Naive thymus-derived CD4-positive, alpha-beta T cell (primary cell): ENCODE measurements around the gene HMG20A. TPM values are rescaled to one million over a fixed set of nuclear protein-coding genes. Genes with fewer than 3 reads are reported as not detected.

Experiments
- ATAC-seq: fragments of 150-1000 bp; cut with Tn5 transposase; 2 replicates; pipeline ENCODE4 v1.10.0; 2021; ENCODE audit warnings: mild to moderate bottlenecking, moderate library complexity
- CTCF ChIA-PET: fragments of 350-600 bp; sonication (Branson Sonifier 250); formaldehyde crosslinking; loops from one replicate; lab custom pipeline; 2021; ENCODE audit warnings: antibody characterized with exemption; lab: Charles Lee
- POLR2A ChIA-PET: fragments of 350-600 bp; sonication (Branson Sonifier 250); formaldehyde crosslinking; loops from one replicate; lab custom pipeline; 2021; ENCODE audit warnings: antibody characterized with exemption, inconsistent platforms; lab: Charles Lee
- DNase-seq, 9 donors: peaks; one replicate each; pipeline versions ENCODE4 v3.0.0 to v3.0.0-alpha.2; 2020 to 2022; ENCODE audit warnings: mixed read lengths in 1 of 9
- H3K27ac ChIP-seq: one replicate; pipeline ENCODE4 v1.7.0; 2013; ENCODE audit warnings: mild to moderate bottlenecking, low read depth, low read length, moderate library complexity
- H3K27me3 ChIP-seq, 2 donors: one replicate each; pipeline ENCODE4 v1.7.0; 2013; ENCODE audit warnings: low read length in 2 of 2, mild to moderate bottlenecking in 2 of 2, moderate library complexity in 2 of 2; ENCODE audit not compliant: control insufficient read depth in 2 of 2, insufficient read depth in 2 of 2
- H3K36me3 ChIP-seq, 3 experiments: 1 replicate in 2 of 3; 2 replicates in 1 of 3; pipeline ENCODE4 v1.7.0; 2013; ENCODE audit warnings: low read length in 3 of 3, mild to moderate bottlenecking in 3 of 3, moderate library complexity in 1 of 3; ENCODE audit not compliant: insufficient read depth in 3 of 3, control insufficient read depth in 2 of 3
- H3K4me1 ChIP-seq, 2 donors: one replicate each; pipeline ENCODE4 v1.7.0; 2013; ENCODE audit warnings: low read length in 2 of 2, mild to moderate bottlenecking in 2 of 2, moderate library complexity in 1 of 2; ENCODE audit not compliant: control insufficient read depth in 2 of 2, insufficient read depth in 2 of 2
- H3K4me3 ChIP-seq: 2 replicates; pipeline ENCODE4 v1.7.0; 2013; ENCODE audit warnings: mild to moderate bottlenecking, low read length
- H3K9me3 ChIP-seq, 3 experiments: 1 replicate in 2 of 3; 2 replicates in 1 of 3; pipeline ENCODE4 v1.7.0; 2013; ENCODE audit warnings: low read length in 3 of 3; ENCODE audit not compliant: control insufficient read depth in 2 of 3
- H3K27ac Mint-ChIP-seq, 9 donors: one replicate each; pipeline ENCODE4 v1.8.0; 2020 to 2022; ENCODE audit warnings: mixed read lengths in 9 of 9, mild to moderate bottlenecking in 8 of 9, moderate library complexity in 5 of 9, inconsistent platforms in 2 of 9
- H3K27me3 Mint-ChIP-seq, 5 donors: one replicate each; pipeline ENCODE4 v1.8.0; 2021 to 2022; ENCODE audit warnings: mixed read lengths in 5 of 5, mild to moderate bottlenecking in 1 of 5
- H3K36me3 Mint-ChIP-seq, 5 donors: one replicate each; pipeline ENCODE4 v1.8.0; 2020 to 2022; ENCODE audit warnings: mixed read lengths in 5 of 5, mild to moderate bottlenecking in 3 of 5, inconsistent platforms in 1 of 5
- H3K4me1 Mint-ChIP-seq, 7 donors: one replicate each; pipeline ENCODE4 v1.8.0; 2020 to 2022; ENCODE audit warnings: mixed read lengths in 7 of 7, mild to moderate bottlenecking in 3 of 7, inconsistent platforms in 1 of 7
- H3K4me3 Mint-ChIP-seq, 10 donors: one replicate each; pipeline ENCODE4 v1.8.0; 2020 to 2022; ENCODE audit warnings: mild to moderate bottlenecking in 10 of 10, mixed read lengths in 10 of 10, moderate library complexity in 6 of 10, inconsistent platforms in 2 of 10
- H3K9me3 Mint-ChIP-seq, 11 donors: one replicate each; pipeline ENCODE4 v1.8.0; 2020 to 2022; ENCODE audit warnings: mixed read lengths in 11 of 11, mild to moderate bottlenecking in 4 of 11, inconsistent platforms in 1 of 11, moderate library complexity in 1 of 11
- intact Hi-C, 2 donors: fragments of 100-400 bp; cut with micrococcal nuclease; formaldehyde crosslinking; loops; one replicate each; pipeline ENCODE4 v1.15.1; 2023
- polyA plus RNA-seq, 2 donors: library from polyadenylated mRNA; unstranded; fragments of 300-500 nt; fragmentation: Illumina TruSeq; gene quantifications; one replicate each; pipeline ENCODE4 v1.2.3, GENCODE V29; 2021
- total RNA-seq, 6 experiments: library from RNA in 5 of 6; stranded (reverse) in 5 of 6; gene quantifications; 1 replicate in 5 of 6; 2 replicates in 1 of 6; pipeline ENCODE4 v1.2.3 and lab custom pipeline; 2021 to 2026

Gene HMG20A
- total and polyA plus RNA-seq, 7 experiments from 2014 or later: 26.9 to 61.1 (median 38.4) TPM

DNA sequence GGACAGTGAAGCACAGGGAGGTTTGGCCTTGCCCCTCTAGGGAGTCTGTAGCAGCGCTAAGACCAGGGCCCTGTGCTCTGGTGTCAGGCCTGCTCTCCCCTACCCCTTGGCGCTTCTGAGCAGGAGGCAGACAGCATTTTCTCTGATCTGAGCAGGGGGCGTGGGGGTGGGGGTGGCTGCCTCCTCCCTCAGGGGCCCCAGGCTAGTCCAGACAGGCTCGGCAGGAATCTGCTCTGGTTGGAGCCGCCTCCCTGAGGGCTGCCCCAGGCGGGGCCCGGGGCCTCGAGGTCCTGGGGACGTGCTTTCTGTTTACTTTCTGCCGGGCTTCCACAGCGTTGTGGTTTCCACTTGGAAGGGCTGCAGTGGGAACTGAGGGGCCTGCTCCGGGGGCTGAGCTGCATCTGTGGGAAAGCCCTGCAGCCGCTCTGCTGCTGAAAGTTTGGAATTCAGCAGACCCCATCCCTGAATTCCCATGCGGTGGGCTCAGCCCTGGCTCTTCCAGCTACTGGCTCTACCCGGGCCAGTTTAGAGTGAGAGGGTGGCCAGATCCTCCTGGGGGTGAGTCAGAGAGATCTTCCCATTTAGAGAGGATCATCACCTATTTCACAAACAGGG, 106.6 kb downstream of the HMG20A start:
- Histone ChIP-seq H3K4me3 (no peak overlapping the region), H3K4me1 (no peaks in the 10 kb centered on the region), H3K27me3 (no peaks in the 10 kb centered on the region), H3K27ac (no peak overlapping the region), H3K9me3 (no peaks in the 10 kb centered on the region), H3K36me3 (no peaks in the 10 kb centered on the region)
- no peaks in the 10 kb centered on the region for H3K36me3 Mint-ChIP-seq
- H3K27me3 Mint-ChIP-seq: peaks cover 0 to 9% (median 0%) of the 10 kb centered on the region in 5 donors
- POLR2A ChIA-PET: no interaction called here
- CTCF ChIA-PET: no interaction called here
- no peak overlapping the region for H3K27ac Mint-ChIP-seq
- DNase-seq (no peak), ATAC-seq (no peak)
- intact Hi-C loops: no loop called here
- H3K4me3 Mint-ChIP-seq: no peak overlapping the region
- H3K9me3 Mint-ChIP-seq: no peaks in the 10 kb centered on the region
- no peaks in the 10 kb centered on the region for H3K4me1 Mint-ChIP-seq

DNA sequence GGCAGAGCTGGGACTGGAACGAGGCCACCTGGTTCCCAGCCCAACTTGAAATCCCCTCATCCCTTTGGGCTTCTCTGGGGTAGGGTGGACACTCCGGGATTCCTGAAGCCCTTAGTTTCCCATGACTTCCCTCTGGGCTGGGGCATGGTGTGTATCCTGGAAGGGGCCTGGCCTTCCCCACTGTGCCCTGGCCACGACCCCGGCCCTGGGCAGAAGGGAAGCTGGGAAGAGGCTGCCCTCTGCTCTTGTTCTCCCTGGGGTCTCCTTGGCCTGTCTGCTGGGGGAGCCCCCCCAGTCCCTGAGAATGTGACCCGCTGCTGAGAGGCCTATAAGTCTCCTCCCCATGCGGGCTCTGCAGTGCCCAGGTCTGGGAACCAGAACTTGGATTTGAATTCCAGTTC, 107.1 kb downstream of the HMG20A start:
- intact Hi-C loops: no loop called here
- H3K27me3 Mint-ChIP-seq: peaks cover 0 to 12% (median 0%) of the 10 kb centered on the region in 5 donors
- Histone ChIP-seq H3K27me3 (no peaks in the 10 kb centered on the region), H3K4me3 (no peak overlapping the region), H3K4me1 (no peaks in the 10 kb centered on the region), H3K27ac (no peak overlapping the region), H3K36me3 (no peaks in the 10 kb centered on the region), H3K9me3 (no peaks in the 10 kb centered on the region)
- H3K4me1 Mint-ChIP-seq: no peaks in the 10 kb centered on the region
- ChIA-PET POLR2A (no interaction called here), CTCF (no interaction called here)
- no peak overlapping the region for H3K27ac Mint-ChIP-seq
- DNase-seq (no peak), ATAC-seq (no peak)
- H3K4me3 Mint-ChIP-seq: no peak overlapping the region
- no peaks in the 10 kb centered on the region for H3K36me3 Mint-ChIP-seq
- no peaks in the 10 kb centered on the region for H3K9me3 Mint-ChIP-seq

GRCh38 chr15:77528290-77528967, 107.7 kb downstream of the HMG20A start:
- Mint-ChIP-seq H3K9me3 (no peaks in the 10 kb centered on the region), H3K4me1 (no peaks in the 10 kb centered on the region), H3K36me3 (no peaks in the 10 kb centered on the region), H3K27me3 (peaks cover 0 to 12% (median 4%) of the 10 kb centered on the region in 5 donors), H3K27ac (no peak overlapping the region), H3K4me3 (no peak overlapping the region)
- intact Hi-C loops: no loop called here
- no peaks in the 10 kb centered on the region for H3K27me3 ChIP-seq
- H3K9me3 ChIP-seq: no peaks in the 10 kb centered on the region
- no peaks in the 10 kb centered on the region for H3K4me1 ChIP-seq
- no peak overlapping the region for H3K27ac ChIP-seq
- no peak overlapping the region for H3K4me3 ChIP-seq
- ATAC-seq: no peak
- no peak for DNase-seq
- ChIA-PET CTCF (no interaction called here), POLR2A (interaction anchor here (0.5 kb wide), 1 partner anchor 10 kb away, joined by 3 read pairs; no protein-coding TSS in a partner anchor)
- no peaks in the 10 kb centered on the region for H3K36me3 ChIP-seq

DNA sequence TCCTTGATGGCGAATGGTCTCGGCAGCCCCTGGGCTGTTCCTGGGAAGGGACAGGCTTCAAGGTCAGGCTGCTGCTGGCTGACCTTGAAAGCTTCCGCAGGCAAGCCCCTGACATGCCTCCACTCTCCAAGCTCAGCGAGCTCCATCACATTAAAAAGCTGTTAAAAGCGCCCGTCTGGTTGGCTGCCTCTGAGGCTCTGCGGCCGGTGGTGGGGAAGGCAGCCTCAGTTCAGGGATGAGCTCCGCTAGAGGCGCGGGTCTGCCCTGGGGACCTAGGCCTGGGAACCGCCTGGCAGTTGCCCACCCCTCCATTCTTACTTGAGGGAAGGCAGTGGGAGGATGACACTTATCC, 108.3 kb downstream of the HMG20A start:
- H3K4me3 ChIP-seq: no peak overlapping the region
- ATAC-seq (no peak), DNase-seq (no peak)
- no peaks in the 10 kb centered on the region for H3K4me1 Mint-ChIP-seq
- no peaks in the 10 kb centered on the region for H3K4me1 ChIP-seq
- no peak overlapping the region for H3K4me3 Mint-ChIP-seq
- H3K27me3 Mint-ChIP-seq: peaks cover 0 to 12% (median 6%) of the 10 kb centered on the region in 5 donors
- no peaks in the 10 kb centered on the region for H3K9me3 Mint-ChIP-seq
- CTCF ChIA-PET: no interaction called here
- H3K27ac ChIP-seq: no peak overlapping the region
- no peaks in the 10 kb centered on the region for H3K9me3 ChIP-seq
- H3K36me3 Mint-ChIP-seq: no peaks in the 10 kb centered on the region
- intact Hi-C loops: no loop called here
- H3K27me3 ChIP-seq: no peaks in the 10 kb centered on the region
- no peaks in the 10 kb centered on the region for H3K36me3 ChIP-seq
- H3K27ac Mint-ChIP-seq: no peak overlapping the region
- POLR2A ChIA-PET: interaction anchor here (0.5 kb wide), 1 partner anchor 10 kb away, joined by 3 read pairs; no protein-coding TSS in a partner anchor

DNA sequence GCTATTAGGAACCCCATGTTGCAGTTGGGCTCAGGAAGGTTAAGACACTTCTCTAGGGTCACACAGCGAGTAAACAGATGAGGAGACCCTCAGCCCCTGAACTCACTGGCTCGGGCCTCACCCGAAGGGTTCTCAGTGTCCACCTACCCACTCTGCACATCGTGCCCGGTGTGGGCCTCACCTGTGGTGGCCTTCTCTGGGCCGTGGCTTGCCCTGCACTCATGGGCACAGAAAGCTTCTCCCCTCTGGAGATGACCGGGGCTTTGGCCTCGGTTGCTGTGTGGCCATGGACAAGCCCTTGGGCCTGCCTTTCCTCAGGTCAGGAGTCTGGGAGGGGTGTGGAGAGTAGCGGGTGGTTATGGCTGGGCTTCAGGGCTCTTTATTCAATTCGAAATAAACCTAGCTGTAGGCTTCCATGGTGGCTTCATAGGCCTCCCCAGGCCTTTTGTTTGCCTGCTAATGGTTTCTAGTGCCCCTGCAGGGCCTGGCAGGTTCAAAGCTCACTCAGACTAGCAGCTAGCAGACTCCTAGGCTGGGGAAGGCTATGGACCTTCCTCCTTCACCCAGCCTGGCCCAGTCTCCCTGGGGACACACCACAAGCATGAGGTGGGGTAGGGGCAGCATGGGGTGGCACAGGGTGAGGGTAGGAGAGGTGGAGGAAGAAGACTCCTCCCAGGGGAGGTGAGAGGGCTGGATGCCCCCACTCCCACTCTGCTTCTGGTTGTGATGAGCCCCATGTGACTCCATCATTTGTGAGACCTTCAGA, 108.9 kb downstream of the HMG20A start:
- H3K9me3 Mint-ChIP-seq: no peaks in the 10 kb centered on the region
- intact Hi-C loops: no loop called here
- no peaks in the 10 kb centered on the region for H3K4me1 ChIP-seq
- H3K27me3 Mint-ChIP-seq: peaks cover 0 to 15% (median 10%) of the 10 kb centered on the region in 5 donors
- no peak overlapping the region for H3K4me3 ChIP-seq
- H3K4me3 Mint-ChIP-seq: no peak overlapping the region
- H3K36me3 ChIP-seq: no peaks in the 10 kb centered on the region
- DNase-seq (no peak), ATAC-seq (no peak)
- H3K27ac Mint-ChIP-seq: no peak overlapping the region
- H3K36me3 Mint-ChIP-seq: no peaks in the 10 kb centered on the region
- H3K27ac ChIP-seq: no peak overlapping the region
- H3K4me1 Mint-ChIP-seq: no peaks in the 10 kb centered on the region
- CTCF ChIA-PET: no interaction called here
- POLR2A ChIA-PET: no interaction called here
- no peaks in the 10 kb centered on the region for H3K9me3 ChIP-seq
- H3K27me3 ChIP-seq: no peaks in the 10 kb centered on the region

DNA sequence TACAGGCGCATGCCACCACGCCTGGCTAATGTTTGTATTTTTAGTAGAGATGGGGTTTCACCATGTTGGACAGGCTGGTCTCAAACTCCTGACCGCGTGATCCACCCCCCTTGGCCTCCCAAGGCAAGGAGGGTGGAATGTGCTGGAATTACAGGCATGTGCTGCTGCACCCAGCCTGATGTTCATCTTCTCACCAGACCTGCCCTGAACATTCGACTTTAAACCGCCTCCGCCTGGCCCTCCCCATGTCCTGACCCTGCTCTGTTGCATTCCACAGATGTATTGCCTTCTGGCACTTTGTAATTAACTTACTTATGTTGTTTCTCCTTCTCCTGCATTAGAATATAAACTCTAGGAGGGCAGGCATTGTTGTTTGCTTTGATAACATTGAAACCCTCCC, 109.9 kb downstream of the HMG20A start:
- H3K9me3 Mint-ChIP-seq: no peaks in the 10 kb centered on the region
- intact Hi-C loops: no loop called here
- H3K4me1 Mint-ChIP-seq: peaks cover 0 to 3% (median 0%) of the 10 kb centered on the region in 7 donors
- CTCF ChIA-PET: no interaction called here
- DNase-seq (no peak), ATAC-seq (no peak)
- POLR2A ChIA-PET: no interaction called here
- no peak overlapping the region for H3K4me3 Mint-ChIP-seq
- no peaks in the 10 kb centered on the region for H3K36me3 Mint-ChIP-seq
- Histone ChIP-seq H3K27me3 (no peaks in the 10 kb centered on the region), H3K27ac (no peak overlapping the region), H3K36me3 (no peaks in the 10 kb centered on the region), H3K9me3 (no peaks in the 10 kb centered on the region), H3K4me3 (no peak overlapping the region), H3K4me1 (no peaks in the 10 kb centered on the region)
- no peak overlapping the region for H3K27ac Mint-ChIP-seq
- peaks cover 0 to 15% (median 10%) of the 10 kb centered on the region in 5 donors for H3K27me3 Mint-ChIP-seq
